Ishikawa (cell line): Measurements from ENCODE around the gene BIN1.

ENCODE experiments used
- CEBPB ChIP-seq: IDR thresholded peaks from 2 replicates; pipeline ENCODE4 v1.6.1; 2012
- EP300 ChIP-seq: IDR thresholded peaks from 2 replicates; pipeline ENCODE4 v1.6.1; 2012; ENCODE audit warnings: borderline replicate concordance
- FOXM1 ChIP-seq: IDR thresholded peaks from 2 replicates; pipeline ENCODE4 v1.6.1; 2012; ENCODE audit warnings: low read depth, borderline replicate concordance
- NFIC ChIP-seq: IDR thresholded peaks from 2 replicates; pipeline ENCODE4 v1.6.1; 2012
- RAD21 ChIP-seq: IDR thresholded peaks from 2 replicates; pipeline ENCODE4 v1.6.1; 2012; ENCODE audit warnings: low read depth
- TAF1 ChIP-seq: IDR thresholded peaks from 2 replicates; pipeline ENCODE4 v1.6.1; 2012; ENCODE audit warnings: low read depth, mild to moderate bottlenecking
- TEAD4 ChIP-seq: IDR thresholded peaks from 2 replicates; pipeline ENCODE4 v1.6.1; 2012
- YY1 ChIP-seq: IDR thresholded peaks from 2 replicates; pipeline ENCODE4 v1.6.1; 2012; ENCODE audit warnings: low read depth
- ZBTB7A ChIP-seq: IDR thresholded peaks from 2 replicates; pipeline ENCODE4 v1.6.1; 2012; ENCODE audit warnings: low read depth
- TF ChIP-seq, protein P1 (sequence below): IDR thresholded peaks from 2 replicates; pipeline ENCODE4 v1.6.1; 2012; ENCODE audit warnings: low read depth, mild to moderate bottlenecking

- TF ChIP-seq NFIC = no peak
- TF ChIP-seq FOXM1 = no peak
- no peak for TF ChIP-seq ZBTB7A
- TF ChIP-seq CEBPB = no peak
- TF ChIP-seq YY1 = no peak
- TF ChIP-seq, protein P1, sequence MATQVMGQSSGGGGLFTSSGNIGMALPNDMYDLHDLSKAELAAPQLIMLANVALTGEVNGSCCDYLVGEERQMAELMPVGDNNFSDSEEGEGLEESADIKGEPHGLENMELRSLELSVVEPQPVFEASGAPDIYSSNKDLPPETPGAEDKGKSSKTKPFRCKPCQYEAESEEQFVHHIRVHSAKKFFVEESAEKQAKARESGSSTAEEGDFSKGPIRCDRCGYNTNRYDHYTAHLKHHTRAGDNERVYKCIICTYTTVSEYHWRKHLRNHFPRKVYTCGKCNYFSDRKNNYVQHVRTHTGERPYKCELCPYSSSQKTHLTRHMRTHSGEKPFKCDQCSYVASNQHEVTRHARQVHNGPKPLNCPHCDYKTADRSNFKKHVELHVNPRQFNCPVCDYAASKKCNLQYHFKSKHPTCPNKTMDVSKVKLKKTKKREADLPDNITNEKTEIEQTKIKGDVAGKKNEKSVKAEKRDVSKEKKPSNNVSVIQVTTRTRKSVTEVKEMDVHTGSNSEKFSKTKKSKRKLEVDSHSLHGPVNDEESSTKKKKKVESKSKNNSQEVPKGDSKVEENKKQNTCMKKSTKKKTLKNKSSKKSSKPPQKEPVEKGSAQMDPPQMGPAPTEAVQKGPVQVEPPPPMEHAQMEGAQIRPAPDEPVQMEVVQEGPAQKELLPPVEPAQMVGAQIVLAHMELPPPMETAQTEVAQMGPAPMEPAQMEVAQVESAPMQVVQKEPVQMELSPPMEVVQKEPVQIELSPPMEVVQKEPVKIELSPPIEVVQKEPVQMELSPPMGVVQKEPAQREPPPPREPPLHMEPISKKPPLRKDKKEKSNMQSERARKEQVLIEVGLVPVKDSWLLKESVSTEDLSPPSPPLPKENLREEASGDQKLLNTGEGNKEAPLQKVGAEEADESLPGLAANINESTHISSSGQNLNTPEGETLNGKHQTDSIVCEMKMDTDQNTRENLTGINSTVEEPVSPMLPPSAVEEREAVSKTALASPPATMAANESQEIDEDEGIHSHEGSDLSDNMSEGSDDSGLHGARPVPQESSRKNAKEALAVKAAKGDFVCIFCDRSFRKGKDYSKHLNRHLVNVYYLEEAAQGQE = no peak
- TF ChIP-seq TEAD4 = no peak
- no peak for TF ChIP-seq RAD21
- TF ChIP-seq TAF1 = no peak
- no peak for TF ChIP-seq EP300
These were observed 657 bp upstream of the BIN1 start for GRCh38 chr2:127107622-127107999.
